Mononuclear cell (primary cell): ENCODE data around the gene P3R3URF. TPM values are rescaled to one million over a fixed set of nuclear protein-coding genes. Genes with fewer than 3 reads are reported as not detected.

Source experiments
- H3K27me3 ChIP-seq: 2 replicates; pipeline ENCODE4 v1.6.0; 2011; ENCODE audit warnings: low read length, control low read depth; ENCODE audit not compliant: insufficient read depth
- H3K4me1 ChIP-seq: 2 replicates; pipeline ENCODE4 v1.5.1; 2011; ENCODE audit warnings: mild to moderate bottlenecking, low read length, control low read depth; ENCODE audit not compliant: insufficient read depth
- H3K4me3 ChIP-seq: 2 replicates; pipeline ENCODE4 v1.5.1; 2011; ENCODE audit warnings: mild to moderate bottlenecking, low read length, moderate library complexity
- H3K9me3 ChIP-seq: 2 replicates; pipeline ENCODE4 v1.5.1; 2011; ENCODE audit warnings: low read depth, mild to moderate bottlenecking, control low read depth, low read length
- total RNA-seq: library from RNA; depleted of rRNA; stranded (reverse); fragments of >200 nt; gene quantifications from one replicate; pipeline ENCODE4 v1.2.3, GENCODE V29; 2012

The P3R3URF gene
- total RNA-seq, 1 donor: not detected

GRCh38 chr1:46203738-46204405 lies 27.6 kb upstream of the P3R3URF start:
- Histone ChIP-seq H3K27me3 (no peaks in the 10 kb centered on the region), H3K9me3 (no peaks in the 10 kb centered on the region), H3K4me1 (peaks cover 21% of the 10 kb centered on the region), H3K4me3 (peak overlapping the region; percentile 34)

GRCh38 chr1:46199233-46199749 lies 23.0 kb upstream of the P3R3URF start:
- Histone ChIP-seq H3K9me3 (no peaks in the 10 kb centered on the region), H3K4me1 (peaks cover 40% of the 10 kb centered on the region), H3K4me3 (no peak overlapping the region), H3K27me3 (no peaks in the 10 kb centered on the region)

GRCh38 chr1:46197964-46198811 lies 21.9 kb upstream of the P3R3URF start, which contains the start of gene POMGNT1:
Gene POMGNT1 (minus strand): TSS chr1:46198434. CDS start chr1:46197821, 613 bp downstream.
- Histone ChIP-seq H3K4me1 (peaks cover 29% of the 10 kb centered on the region), H3K27me3 (no peaks in the 10 kb centered on the region), H3K4me3 (peak within 1 kb of the TSS; percentile 65), H3K9me3 (no peaks in the 10 kb centered on the region)

- H3K9me3 ChIP-seq: no peaks in the 10 kb centered on the region
- H3K27me3 ChIP-seq: no peaks in the 10 kb centered on the region
- peak overlapping the region; percentile 65 for H3K4me3 ChIP-seq
- peaks cover 22% of the 10 kb centered on the region for H3K4me1 ChIP-seq
These were observed 21.3 kb upstream of the P3R3URF start for GRCh38 chr1:46197560-46197963.

DNA sequence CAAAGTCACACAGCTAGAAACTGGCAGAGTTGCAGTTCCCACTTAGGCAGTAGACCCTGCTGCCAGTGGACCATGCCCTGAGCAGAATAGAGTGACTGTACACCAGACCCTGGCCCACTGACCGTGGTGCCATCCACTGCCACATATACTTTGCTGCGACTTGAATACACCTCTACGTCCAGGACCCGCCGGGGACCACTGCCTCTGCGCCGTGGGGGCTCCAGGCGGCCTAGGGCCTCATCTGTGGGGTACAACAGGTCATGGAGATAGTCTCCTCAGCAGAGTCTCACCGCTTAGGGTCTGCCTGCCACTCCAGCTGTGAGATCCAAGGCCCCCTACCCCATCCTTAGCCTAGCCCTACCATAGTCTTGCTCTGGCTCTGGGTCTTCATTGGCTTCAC lies 20.3 kb upstream of the P3R3URF start:
- Histone ChIP-seq H3K27me3 (no peaks in the 10 kb centered on the region), H3K9me3 (no peaks in the 10 kb centered on the region), H3K4me1 (peaks cover 21% of the 10 kb centered on the region), H3K4me3 (no peak overlapping the region)

- Histone ChIP-seq H3K4me1 (peaks cover 21% of the 10 kb centered on the region), H3K27me3 (no peaks in the 10 kb centered on the region), H3K9me3 (no peaks in the 10 kb centered on the region), H3K4me3 (no peak overlapping the region)
These were observed 18.4 kb upstream of the P3R3URF start for GRCh38 chr1:46194641-46195193.

DNA sequence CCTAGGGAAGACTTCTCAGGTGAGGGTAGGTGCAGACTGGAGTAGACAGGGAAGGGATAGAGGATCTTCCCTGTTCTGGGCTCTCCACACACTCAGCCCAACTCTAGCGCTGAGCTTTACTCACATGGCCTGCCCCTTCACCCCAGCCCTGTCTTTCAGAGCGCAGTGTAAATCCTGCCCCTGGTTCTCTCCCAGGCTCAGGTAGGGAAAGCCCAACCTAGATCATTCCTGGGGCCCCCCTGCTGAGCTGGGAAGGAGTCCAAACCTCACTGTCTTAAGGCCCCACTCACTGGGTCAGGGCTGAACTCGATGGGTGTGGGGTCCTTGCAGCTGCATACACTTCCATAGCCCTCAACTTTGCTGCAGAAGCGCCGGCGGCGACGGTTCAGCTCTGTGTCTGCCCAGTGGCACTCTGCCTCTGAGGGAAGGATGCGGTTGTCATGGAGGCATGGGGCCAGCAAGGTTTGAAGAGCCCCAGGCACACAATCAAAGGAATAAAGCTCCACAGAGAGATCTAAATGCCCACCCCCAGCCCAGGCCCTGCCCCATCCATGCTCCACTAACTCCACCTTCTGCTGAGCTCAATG lies 17.8 kb upstream of the P3R3URF start:
- H3K4me3 ChIP-seq: no peak overlapping the region
- peaks cover 21% of the 10 kb centered on the region for H3K4me1 ChIP-seq
- no peaks in the 10 kb centered on the region for H3K27me3 ChIP-seq

DNA sequence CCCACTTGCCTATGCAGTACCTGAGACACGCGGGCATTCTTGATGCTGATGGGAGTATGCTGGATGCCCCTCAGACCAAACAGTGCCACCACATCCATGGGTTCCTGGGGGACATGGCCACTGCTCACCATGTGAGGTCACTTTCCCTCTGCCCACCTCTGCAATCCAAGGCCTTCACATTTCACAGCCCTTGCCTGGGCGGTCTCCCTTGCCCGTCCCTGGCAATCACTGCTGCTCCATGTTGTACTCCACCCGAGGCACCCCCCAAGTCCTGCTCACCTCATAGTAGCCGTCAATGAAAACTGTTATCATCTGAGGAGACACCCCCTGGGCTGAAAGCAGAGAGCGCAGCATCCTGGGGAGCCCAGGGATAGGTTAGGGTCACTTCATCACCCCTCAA lies 17.0 kb upstream of the P3R3URF start:
- Histone ChIP-seq H3K4me1 (peaks cover 15% of the 10 kb centered on the region), H3K4me3 (no peak overlapping the region), H3K27me3 (no peaks in the 10 kb centered on the region), H3K9me3 (no peaks in the 10 kb centered on the region)

More for the DNA sequence above, 17.8 kb upstream of the P3R3URF start:
- H3K9me3 ChIP-seq: no peaks in the 10 kb centered on the region

DNA sequence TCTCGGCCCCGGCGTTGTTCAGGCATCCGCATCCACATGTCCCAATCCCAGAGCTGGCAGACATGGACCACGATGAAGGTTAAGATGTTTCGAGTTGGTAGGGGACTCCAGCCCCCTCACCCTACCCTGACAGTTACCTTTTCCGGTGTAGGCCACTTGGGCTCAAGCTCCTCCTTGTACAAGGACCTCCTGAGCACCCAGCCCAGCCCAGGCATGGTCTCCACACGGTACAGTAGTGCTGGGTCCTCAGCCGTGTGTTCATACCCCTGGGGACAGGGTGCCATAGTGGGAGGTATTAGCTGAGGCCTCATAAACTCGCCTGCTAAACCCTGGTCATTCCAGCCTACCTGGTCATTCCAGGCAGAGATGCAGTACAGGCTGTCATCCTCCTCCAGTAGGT lies 15.9 kb upstream of the P3R3URF start:
- Histone ChIP-seq H3K4me1 (peaks cover 6% of the 10 kb centered on the region), H3K9me3 (no peaks in the 10 kb centered on the region), H3K4me3 (no peak overlapping the region), H3K27me3 (no peaks in the 10 kb centered on the region)

DNA sequence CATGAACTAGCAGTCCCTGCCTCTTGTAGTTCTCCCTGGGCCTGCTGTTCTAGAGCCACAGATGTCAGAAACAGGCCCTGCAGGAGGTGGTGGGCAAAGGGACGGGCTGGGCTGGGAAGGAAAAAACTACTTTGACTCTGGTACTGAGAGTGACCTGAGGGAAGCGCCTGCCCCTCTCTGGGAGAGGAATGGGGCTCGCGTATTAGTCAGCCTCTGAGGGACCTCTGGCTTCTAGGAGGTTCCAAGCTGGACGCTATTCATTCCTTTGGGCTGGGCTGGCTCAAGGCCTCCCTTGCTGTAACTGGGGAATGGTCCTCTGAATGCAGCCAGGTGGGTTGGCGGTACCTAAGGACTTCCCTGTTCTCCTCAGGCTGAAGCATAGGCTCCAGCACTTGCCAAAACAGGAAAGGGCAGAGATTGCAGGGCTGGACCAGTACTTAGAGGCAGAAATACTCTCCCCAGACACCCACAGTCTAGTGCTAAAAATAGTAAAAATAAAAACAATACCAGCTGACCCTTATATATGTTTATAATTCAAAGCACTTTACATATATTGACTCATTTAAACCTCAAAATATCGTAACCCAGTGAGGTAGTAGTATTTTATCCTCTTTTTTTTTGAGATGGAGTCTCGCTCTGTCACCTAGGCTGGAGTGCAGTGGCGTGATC lies 14.9 kb upstream of the P3R3URF start:
- H3K27me3 ChIP-seq: no peaks in the 10 kb centered on the region
- no peaks in the 10 kb centered on the region for H3K9me3 ChIP-seq

GRCh38 chr1:46190539-46190938 lies 14.3 kb upstream of the P3R3URF start:
- Histone ChIP-seq H3K4me3 (no peak overlapping the region), H3K4me1 (no peaks in the 10 kb centered on the region), H3K27me3 (no peaks in the 10 kb centered on the region), H3K9me3 (no peaks in the 10 kb centered on the region)

More for the DNA sequence above, 14.9 kb upstream of the P3R3URF start:
- Histone ChIP-seq H3K4me1 (no peaks in the 10 kb centered on the region), H3K4me3 (no peak overlapping the region)

DNA sequence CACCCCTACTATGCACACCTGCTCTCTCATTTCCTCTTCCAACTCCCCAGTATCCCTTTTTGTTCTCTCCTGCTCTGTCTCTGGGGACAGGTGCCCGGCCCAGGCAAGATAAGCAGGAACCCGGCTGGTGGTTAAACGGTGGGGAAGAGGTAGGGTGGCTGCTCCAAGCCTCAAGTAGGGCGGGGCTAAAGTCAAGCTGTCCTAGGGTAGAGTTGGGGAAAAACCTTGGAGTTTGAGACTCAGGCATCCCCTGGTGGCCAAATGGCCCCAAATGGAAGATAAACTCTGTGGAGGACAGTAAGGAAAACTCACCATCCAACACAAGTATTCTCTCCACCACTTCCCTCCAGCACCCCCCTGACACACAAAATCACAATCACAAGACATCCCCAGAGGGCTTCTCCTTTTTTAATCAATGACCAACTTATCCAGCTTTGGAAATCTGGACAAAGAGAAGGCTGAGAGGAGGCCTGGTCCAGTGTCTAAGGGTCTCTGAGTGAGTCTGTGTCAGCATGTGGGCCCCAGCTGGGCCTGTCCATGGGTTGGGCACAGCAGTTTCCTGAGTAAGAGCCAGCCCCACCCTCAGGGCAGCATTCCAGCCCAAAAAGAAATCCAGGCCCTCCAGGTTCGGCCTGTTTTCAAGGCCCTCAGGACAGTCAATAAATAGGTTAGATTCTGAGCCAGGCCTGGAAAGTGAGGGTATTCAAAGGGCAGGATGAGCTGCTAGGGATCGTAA lies 12.2 kb upstream of the P3R3URF start:
- Histone ChIP-seq H3K27me3 (no peaks in the 10 kb centered on the region), H3K4me3 (no peak overlapping the region), H3K4me1 (peaks cover 11% of the 10 kb centered on the region), H3K9me3 (no peaks in the 10 kb centered on the region)

- Histone ChIP-seq H3K27me3 (no peaks in the 10 kb centered on the region), H3K4me3 (no peak overlapping the region), H3K4me1 (peaks cover 11% of the 10 kb centered on the region), H3K9me3 (no peaks in the 10 kb centered on the region)
These were observed 11.0 kb upstream of the P3R3URF start for GRCh38 chr1:46187106-46187869.
